DMS114 treated with DMSO at 0.1 percent for 48 hours (cell line): ENCODE measurements around the gene RARS1.
A peak's percentile ranks its signal among the peaks of the same experiment; 100 is the strongest.
"Not testable (repeated sequence)": the region's sequence is repeated elsewhere in the genome, so short reads cannot be mapped to it uniquely, and the experiment has no call there.

Experiments
- DNase-seq: peaks from one replicate; lab custom pipeline; 2025; ENCODE audit not compliant: unreplicated experiment; lab: John Stamatoyannopoulos, UW

The RARS1 gene

GRCh38 chr5:168480601-168481000 is 5.7 kb upstream of the RARS1 start:
- no peak for DNase-seq

GRCh38 chr5:168481330-168481788 is 4.9 kb upstream of the RARS1 start:
- no peak for DNase-seq

GRCh38 chr5:168482361-168482760 is 3.9 kb upstream of the RARS1 start:
- DNase-seq: no peak

DNA sequence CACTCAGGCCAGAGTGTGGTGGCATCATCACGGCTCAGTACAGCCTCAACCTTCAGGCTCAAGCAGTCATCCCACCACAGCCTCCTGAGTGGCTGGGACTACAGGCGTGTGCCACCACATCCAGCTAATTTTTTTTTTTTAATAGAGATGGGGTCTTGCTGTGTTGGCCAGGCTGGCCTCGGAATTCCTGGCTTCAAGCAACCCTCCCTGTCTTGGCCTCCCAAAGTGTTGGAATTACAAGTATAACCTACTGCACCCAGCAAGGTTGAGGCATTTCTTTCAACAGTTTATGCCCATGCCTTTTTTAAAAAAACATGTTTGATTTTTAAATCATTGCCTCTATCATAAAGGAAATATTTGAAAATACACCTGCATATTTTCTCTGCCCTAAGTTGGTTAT is 2.8 kb downstream of the RARS1 start:
- no peak for DNase-seq

DNA sequence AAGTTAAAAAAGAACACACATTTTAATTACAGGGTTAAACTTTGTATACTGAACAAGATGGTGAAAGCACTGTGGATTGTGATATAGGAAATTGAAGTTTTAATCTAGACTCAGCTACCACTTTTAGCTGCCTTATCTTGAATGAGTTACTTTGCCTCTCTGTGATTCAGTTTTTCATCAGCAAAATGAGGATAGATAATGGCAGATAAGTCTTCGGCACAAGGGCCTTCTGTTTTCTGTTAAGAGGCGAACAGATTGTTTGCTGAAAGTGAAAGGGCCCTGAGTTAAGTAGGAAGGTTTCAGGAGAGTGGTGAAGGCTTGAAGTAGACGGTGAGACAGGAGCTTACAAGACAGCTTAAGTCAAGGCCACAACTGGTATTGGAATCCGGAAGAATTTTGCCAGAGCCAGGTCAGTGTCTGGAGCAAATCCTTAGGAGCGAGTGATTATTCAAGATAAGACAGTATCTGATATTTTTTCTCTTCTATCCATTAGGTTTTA is 7.8 kb downstream of the RARS1 start:
- DNase-seq: no peak

GRCh38 chr5:168502563-168503237 is 16.4 kb downstream of the RARS1 start:
- no peak for DNase-seq

DNA sequence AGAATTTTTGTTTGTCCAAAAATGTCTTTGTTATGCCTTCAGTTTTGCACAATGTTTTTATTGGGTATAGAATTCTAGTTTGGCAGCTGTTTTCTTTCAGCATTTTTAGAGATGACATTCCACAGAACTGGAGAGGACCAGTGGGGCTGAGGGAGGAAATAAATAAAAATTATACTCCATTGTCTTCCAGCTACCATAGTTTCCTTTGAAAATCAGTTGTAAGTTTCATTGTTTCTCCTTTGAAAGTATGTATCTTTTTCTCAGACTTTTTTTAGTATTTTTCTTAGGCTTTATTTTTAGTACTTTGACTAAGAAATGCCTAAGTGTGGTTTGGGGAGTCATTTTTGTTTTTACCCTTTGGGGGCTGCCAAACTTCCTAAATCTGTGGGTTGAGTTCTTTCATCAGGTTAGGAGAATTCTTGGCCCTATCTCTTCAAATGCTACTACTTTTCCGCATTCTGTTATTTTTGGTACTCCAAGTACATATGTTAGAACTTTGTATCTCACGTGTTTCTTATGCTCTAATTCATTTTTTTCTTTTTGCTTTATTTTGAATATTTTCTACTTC is 27.7 kb downstream of the RARS1 start:
- DNase-seq: no peak

GRCh38 chr5:168525856-168526255 is 39.6 kb downstream of the RARS1 start:
- DNase-seq: no peak

DNA sequence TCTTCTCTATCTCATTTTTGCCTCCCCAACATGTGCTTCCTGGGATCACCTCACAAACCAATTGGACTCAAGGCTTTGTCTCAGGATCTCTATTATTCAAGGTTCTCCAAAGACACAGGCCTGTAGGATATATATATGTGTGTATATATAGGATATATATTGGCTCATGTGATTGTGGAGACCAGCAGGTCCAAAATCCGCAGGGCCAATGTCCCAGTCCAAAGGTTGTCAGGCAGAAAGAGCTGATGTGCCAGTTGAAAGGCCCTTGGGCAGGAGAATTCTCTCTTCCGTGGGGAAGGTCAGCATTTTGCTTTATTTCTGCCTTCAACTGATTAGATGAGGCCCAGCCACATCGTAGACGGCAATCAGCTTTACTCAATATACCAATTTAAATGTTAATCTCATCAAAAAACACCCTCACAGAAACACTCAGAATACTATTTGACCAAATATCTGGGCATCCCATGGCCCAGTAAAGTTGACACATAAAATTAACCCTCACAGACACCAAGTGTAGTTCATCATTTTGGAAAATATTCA is 41.6 kb downstream of the RARS1 start:
- DNase-seq: no peak

DNA sequence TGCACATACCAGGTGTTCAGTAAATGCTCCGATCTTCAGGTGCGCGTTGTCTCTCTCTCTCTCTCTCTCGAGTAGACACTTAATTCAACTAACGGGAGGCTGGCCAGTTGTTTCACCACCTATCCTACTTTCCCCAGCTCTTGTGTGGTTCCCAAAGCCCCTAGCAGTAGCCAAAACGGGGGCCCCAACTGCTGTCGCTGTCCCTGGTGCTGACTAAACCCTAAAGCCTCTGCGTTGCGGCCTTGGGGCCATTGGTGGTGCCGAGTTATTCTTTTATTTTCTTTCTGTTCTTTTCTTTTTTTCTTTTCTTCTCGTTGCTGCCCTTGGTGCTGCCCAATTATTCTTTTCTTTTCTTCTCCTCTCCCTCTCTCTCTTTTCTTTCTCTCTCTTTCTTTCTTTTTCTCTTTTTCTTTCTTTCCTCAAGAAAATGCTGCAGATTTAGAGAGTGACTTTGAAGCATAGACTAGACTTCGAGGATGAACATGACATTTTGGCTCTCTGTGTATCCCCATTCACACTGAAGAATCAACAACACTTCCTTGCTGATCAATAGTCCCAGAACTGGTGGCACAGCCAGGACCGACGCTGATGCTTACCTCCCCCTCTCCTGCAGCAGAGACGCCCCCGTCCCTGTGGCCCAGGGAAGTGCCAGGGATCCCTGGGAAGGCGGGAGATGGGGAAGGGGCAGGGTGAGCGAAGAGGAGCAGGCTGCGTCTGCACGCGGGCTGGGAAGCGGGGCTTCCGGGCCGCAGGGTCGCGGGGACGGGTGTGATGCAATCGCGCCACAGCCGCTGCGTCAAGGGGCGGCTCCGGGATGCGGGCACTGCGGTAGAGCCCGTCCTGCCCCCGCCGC is 42.5 kb downstream of the RARS1 start, which contains the start of gene FBLL1:
Gene FBLL1, plus strand, starts transcription at position 785 of the 853 bp plus-strand sequence. CDS start 200 bp downstream, outside the sequence.
- DNase-seq: peak; percentile 17

- DNase-seq: no peak
Observed at GRCh38 chr5:168529374-168530234, 43.3 kb downstream of the RARS1 start.

GRCh38 chr5:168530621-168531150 is 44.4 kb downstream of the RARS1 start:
- no peak for DNase-seq

- DNase-seq: no peak
Observed at GRCh38 chr5:168531191-168531590, 44.9 kb downstream of the RARS1 start.

DNA sequence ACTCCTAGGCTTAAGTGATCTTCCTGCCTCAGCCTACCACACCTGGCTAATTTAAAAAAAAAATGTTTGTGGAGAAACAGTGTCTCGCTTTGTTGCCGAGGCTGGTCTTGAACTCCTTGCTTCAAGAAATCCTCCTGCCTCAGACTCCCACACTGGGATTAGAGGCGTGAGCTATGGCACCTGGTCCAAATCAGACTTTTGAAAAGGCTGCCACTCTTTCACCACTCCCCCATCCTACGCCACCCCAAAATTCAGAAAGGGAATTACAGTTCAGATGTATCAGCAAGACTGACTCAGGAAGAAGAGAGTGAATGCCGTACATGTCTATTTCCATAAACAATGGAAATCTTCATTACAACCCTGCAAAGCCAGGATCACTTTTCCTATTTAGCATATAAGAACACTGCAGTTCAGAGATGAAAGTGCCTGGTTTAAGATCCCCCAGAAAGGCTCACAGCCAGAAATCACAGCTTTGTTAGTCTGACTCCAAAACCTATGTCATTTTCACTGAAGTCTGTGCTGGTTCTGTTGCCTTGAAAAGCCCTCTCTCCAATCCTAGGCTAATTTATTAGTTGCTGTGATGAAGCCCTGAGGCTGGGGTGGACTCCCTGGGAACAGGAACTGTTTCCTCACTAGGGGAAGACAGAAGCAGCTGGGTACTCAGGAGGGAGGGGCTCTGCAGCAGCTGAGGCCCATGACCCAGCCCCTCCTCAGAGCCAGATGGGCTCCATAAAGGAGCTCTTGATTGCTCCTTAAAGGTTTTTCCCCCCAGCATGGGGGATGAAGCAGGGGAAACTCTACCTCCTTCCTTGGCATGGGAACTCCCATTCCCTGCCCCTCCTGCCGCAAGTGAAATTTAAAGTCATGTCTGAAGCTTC is 46.0 kb downstream of the RARS1 start:
- DNase-seq: no peak

DNA sequence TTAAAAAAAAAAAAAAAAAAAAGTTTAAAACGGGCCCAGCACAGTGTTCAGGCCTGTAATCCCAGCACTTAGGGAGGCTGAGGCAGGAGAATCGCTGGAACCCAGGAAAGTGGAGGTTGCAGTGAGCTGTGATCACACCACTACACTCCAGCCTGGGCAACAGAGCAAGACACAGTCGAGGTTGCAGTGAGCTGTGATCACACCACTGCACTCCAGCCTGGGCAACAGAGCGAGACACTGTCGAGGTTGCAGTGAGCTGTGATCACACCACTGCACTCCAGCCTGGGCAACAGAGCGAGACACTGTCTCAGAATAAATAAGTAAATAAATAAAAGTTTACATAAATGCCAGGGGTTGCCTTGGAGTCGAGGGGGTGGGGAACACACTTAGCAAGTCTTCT is 48.1 kb downstream of the RARS1 start:
- not testable (repeated sequence) for DNase-seq

GRCh38 chr5:168537176-168537575 is 50.9 kb downstream of the RARS1 start:
- no peak for DNase-seq

GRCh38 chr5:168549554-168549953 is 63.3 kb downstream of the RARS1 start:
- no peak for DNase-seq

DNA sequence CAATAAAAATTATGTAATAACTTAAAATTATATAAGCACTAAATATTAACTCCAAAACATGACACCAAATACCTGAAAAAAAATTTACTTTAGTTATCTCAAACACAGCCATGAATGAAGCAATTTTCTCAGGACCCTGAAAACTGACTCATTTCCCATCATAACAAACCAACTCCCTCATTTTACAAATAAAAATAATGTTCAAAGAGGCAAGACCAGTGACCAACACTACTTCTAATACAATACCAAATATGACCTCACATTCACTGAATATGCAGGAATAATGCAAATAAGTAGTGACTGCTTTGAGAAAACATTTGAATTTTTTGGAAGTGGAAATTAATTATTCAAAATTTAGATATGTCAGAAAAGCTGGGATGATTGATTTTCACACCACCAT is 64.4 kb downstream of the RARS1 start:
- DNase-seq: no peak

- no peak for DNase-seq
Observed at GRCh38 chr5:168552146-168552545, 65.9 kb downstream of the RARS1 start.
